HuH-7 (cell line): ENCODE measurements around the gene A1BG.
"Not testable (repeated sequence)": the region's sequence is repeated elsewhere in the genome, so short reads cannot be mapped to it uniquely, and the experiment has no call there.

Experiments used
- DNase-seq: peaks from one replicate; pipeline ENCODE4 v3.0.0; 2011; ENCODE audit warnings: low spot score

A1BG gene

DNA sequence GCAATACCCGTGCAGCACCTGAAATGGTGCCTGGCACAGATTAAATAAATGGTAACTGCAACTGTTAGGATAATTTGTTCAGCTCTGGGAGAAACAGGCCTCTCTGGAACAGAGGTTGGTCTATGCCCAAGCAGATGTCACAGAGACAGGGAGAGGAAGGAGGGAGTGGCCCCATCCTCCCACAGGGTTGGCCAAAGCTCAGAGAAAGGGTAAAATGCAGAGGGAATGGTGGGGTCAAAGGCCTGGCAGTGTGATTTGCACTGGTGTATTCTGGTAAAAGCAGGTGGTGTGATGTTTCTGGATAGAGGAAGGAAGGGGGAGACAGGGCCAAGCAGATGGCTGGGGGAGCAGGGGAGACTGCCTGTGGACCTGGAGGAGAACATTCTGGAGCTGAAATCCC is 17.1 kb downstream of the A1BG start:
- no peak for DNase-seq

- DNase-seq: no peak
These were observed 17.7 kb downstream of the A1BG start for GRCh38 chr19:58335630-58336029.

GRCh38 chr19:58334691-58335249 is 18.5 kb downstream of the A1BG start:
- no peak for DNase-seq

DNA sequence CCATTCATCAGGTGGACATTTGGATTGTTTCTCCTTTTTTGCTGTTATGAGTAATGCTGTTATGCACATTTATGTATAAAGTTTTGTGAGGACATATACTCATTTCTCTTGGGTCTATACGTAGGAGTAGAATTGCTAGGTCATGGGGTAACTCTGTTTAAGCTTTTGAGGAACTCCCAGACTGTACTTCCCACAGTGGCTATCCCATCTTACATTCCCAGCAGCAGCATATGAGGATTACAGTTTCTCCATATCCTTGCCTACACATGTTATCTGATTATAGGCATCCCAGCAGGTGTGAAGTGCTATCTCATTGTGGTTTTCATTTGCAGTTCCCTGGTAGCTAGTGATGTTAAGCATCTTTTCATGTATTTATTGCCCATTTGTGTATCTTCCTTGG is 20.6 kb downstream of the A1BG start:
- DNase-seq: no peak

DNA sequence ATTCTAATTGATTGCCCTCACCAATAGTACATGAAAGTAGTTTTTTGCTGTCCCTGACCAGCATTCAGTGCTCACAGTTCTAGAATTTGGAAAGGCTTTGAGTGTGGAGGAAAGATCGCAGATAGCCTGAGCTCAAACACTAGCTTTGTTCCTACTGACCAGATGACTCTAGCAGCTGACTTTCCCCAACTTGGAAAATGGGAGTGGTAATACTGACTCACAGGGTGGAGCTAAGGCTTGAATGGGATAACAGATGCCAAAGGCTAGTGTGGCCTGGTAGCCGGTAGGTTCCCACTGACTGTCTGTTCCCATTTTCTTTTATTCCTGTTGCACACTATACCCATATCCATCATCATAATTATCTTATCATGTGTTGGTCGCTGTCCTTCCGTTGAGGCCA is 22.8 kb downstream of the A1BG start:
- DNase-seq: no peak

GRCh38 chr19:58328999-58329398 is 24.3 kb downstream of the A1BG start:
- peak; percentile 45 for DNase-seq

DNA sequence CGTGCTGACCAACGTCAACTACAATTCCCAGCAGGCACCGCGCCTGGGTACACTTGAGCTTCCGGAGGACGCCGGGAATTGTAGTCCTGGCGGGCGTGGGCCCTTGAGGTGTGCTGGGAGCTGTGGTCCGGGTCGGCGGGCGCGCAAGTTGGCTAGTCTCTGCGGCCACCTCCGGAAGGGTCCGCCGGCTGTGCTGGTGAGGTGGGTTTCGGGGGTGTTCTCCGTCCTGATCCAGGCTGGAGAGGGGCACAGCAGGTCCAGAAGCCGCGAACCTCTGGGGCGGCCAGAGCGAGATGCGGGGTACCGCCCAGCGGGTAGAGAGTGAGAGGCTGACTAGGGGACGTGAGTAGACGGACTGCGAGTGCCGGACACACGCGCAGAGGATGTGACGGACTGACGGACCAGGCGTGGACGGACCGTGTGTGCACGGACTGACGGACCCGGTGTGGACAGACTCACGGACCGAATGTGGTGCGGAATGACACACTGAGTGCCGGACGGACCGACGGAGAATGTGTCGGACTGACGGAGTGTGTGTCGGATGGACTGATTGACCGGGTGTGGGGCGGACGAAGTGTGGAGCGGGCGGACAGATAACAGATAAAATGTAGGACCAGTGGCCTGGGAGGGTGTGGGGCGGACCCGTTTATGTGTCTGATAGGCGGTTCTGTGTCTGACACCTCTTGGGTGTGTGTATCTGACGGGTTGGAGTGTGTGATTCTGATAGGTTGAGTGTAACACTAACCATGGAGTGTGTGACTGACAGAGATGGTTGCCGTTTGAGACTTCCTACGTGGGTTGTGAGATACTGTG is 26.2 kb downstream of the A1BG start, which contains the start of gene ZSCAN22:
Gene ZSCAN22 (plus strand): TSS at position 81 of the 813 bp plus-strand sequence. CDS start 7,809 bp downstream, outside the sequence.
- peak; percentile 92 for DNase-seq

- DNase-seq: no peak
These were observed 26.8 kb downstream of the A1BG start for GRCh38 chr19:58326501-58326913.

DNA sequence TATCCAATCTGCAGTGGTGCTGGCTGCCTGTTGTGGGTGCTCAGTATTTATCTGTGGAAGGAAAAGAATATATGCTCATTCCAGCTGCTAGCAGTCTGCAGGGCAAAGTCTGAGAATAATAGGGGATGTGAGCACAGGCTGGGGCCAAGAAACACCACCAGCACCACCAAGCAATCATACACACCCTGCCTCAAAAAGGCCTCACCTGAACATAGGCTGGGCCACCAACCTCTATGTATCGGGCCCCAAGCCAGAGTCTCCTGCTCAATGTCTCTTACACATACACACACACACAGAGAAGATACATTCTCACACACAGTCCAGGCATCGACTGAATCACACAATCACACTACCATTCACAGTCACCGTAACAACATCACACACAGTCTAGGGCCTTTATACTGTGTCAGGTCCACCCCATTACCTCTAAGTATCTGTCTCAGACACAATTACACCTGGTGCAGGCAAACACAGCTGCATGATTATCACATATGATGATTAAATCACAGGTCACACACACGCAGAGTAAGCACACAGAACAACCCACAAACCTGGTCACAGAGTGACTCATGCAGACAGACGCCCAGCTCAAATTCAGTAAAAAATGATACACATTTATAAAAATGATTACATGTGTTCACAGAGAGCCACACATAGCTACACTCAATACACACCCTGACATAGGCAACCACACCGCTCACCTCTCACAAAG is 27.8 kb downstream of the A1BG start:
- no peak for DNase-seq

- DNase-seq: no peak
These were observed 34.1 kb downstream of the A1BG start for GRCh38 chr19:58319241-58319640.

GRCh38 chr19:58318297-58318696 is 35.0 kb downstream of the A1BG start:
- no peak for DNase-seq

DNA sequence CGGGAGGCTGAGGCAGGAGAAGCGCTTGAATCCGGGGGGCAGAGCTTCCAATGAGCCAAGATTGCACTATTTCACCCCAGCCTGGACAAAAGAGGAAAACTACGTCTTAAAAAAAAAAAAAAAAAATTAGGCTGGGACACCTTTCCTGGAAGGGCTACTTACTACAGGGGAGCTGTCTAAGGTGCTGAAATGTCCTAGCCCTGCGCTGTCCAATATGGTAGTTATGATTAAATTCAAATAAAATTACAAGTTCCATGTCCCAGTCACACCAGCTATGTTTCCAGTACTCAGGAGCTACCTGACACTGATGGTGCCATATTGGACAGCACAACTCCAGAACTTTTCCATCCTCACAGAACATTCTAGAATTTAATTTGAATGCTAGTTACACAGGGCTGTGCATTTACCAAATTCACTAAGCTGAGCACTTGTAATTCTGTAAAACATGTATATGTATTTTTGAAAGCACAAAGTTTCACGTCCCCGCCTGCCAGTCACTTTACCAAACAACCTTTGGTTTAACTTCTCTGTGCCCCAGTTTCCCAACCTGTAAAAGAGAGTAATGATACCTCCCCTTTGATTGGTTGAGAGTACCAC is 35.7 kb downstream of the A1BG start:
- no peak for DNase-seq

GRCh38 chr19:58315580-58315979 is 37.7 kb downstream of the A1BG start:
- no peak for DNase-seq

DNA sequence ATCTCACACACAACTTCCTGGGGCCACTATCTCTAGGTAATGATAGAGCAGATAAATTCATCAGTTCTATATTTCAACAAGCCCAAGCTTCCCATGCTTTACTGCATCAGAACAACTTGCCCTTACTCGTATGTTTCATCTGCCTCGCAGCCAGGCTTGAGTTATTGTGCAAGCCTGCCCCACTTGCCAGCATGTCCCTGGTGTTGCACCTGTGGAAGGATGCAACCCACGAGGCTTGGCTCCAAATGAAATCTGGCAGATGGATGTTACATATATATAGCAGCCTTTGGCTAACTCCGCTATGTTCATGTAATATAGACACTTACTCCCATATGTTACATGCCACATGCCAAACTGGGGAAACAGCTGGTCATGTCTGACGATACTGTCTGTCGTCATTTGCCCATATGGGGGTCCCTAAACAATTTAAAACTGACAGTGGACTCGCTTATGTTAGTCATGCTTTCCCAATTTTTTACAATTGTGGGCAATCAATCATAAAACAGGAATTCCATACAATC is 41.9 kb downstream of the A1BG start:
- no peak for DNase-seq

DNA sequence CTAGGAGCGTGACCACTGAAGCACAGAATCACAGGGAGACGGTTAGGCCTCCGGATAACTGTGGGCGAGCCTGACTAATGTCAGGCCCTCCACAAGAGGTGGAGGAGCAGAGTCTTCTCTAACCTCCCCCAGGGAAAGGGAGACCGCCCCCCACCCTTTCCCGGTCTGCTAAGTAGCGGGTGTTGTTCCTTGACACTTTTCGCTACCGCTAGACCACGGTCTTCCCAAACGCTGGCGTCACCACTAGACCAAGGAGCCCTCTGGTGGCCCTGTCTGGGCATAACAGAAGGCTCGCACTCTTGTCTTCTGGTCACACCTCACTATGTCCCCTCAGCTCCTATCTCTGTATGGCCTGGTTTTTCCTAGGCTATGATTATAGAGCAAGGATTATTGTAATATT is 42.6 kb downstream of the A1BG start:
- not testable (repeated sequence) for DNase-seq

DNA sequence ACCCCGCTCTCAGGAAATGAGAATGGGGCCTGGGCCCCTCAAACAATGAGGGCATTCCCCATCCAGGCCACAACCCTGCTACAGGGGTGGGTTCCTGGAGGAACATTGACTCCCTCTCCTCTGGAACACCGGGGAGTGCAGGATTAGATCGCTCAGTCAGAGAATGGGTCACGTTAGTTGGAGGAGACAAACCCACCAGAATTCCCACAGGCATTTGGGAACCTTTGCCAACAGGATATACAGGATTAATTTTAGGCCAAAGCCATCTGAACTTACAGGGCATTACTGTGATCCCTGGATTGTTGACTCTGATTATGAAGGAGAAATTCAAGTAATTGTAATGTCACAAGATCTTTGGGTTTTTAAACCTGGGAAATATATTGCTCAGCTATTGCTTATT is 45.6 kb downstream of the A1BG start:
- DNase-seq: no peak

DNA sequence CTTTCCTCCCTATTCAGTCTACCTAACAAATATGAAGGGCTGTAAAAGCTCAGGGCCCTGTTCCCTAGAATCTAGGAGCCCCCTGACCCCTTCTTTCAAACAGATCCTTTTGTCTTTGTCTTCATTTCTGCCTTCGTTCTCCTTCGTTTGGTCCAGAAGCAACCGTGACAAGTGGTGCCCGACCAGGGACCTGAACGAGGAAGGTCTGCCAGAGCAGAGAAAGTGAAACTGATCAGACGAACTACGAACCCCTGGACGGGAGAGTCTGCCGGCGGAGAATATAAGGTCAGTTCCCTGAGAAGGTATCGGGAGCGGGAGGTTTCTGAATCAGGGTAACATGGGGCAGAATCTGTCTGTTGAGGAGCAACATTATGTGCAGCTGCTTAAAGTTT is 47.4 kb downstream of the A1BG start:
- DNase-seq: no peak

- peak; percentile 82 for DNase-seq
These were observed 48.0 kb downstream of the A1BG start, which contains the start of gene ERVK3-1 for GRCh38 chr19:58305065-58305931. ERVK3-1 (plus strand) TSS chr19:58305377; CDS start chr19:58312169, 6,792 bp downstream.

DNA sequence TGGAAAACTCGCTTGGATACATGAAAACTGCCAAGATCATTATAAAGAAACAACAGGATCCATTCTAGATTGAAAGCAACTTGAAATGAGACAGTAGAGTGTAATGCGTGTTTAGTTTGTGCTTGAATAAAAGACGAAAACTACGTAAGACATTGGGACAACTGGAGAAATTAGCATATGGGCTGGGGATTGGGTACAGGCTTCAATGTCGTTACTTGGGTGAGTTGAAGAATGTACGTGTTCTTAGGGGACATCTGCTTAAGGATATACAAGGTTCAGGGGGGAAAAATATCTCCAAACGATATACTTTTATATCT is 48.6 kb downstream of the A1BG start:
- peak; percentile 15 for DNase-seq

- no peak for DNase-seq
These were observed 49.0 kb downstream of the A1BG start for GRCh38 chr19:58304255-58304654.

DNA sequence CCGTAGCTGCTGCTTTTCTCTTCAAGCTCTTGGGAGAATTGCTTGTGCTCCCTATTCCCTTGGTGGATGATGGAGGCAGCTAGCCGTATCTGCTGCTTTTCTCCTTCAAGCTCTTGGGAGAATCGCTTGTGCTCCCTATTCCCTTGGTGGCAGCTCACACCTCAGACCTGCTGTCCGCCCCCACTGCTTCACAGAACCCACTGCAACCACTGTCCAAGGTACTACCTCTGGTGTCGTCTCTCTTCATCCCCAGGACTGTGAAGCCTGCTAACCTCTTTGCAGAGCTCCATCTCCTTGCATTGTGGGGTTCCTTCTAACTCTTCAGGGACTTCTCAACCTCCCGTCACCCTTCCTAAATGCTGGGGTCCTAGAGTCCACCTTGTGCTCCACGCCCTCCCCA is 52.7 kb downstream of the A1BG start:
- DNase-seq: no peak

GRCh38 chr19:58296104-58296503 is 57.2 kb downstream of the A1BG start:
- no peak for DNase-seq
